ENCODE measurements around the gene THEM5. TPM values are rescaled to one million over a fixed set of nuclear protein-coding genes. Genes with fewer than 3 reads are reported as not detected.

The THEM5 gene
- polyA plus RNA-seq, 1 donor (not counting 4 experiments of a cell fraction or from before 2014, with no cell fraction given), result 0.18 TPM

DNA sequence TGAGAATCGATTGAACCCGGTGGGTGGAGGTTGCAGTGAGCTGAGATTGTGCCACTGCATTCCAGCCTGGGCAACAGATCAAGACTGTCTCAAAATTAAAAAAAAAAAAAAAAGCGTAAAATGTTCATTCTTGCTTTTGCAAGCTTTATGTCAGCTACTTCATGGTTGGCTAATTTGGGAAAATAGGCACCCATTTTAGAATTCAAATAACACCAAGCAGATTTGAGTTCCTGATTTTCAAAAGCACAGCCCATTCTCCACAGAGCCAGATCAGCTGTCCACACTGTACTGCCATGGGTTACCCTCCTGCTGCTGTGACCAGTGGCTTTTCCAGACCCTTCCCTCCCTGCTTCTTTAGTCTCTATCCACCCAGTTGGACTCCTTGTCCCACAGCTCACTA, 4.4 kb downstream of the THEM5 start:
- no peak for FAIRE-seq
- no peaks in the 10 kb centered on the region for H3K79me2 ChIP-seq (ENCODE audit: control insufficient read depth, insufficient read depth, low read length)
- no peaks in the 10 kb centered on the region for H3K9me1 ChIP-seq (ENCODE audit: control insufficient read depth, extremely low read depth, insufficient read depth, low read length)

DNA sequence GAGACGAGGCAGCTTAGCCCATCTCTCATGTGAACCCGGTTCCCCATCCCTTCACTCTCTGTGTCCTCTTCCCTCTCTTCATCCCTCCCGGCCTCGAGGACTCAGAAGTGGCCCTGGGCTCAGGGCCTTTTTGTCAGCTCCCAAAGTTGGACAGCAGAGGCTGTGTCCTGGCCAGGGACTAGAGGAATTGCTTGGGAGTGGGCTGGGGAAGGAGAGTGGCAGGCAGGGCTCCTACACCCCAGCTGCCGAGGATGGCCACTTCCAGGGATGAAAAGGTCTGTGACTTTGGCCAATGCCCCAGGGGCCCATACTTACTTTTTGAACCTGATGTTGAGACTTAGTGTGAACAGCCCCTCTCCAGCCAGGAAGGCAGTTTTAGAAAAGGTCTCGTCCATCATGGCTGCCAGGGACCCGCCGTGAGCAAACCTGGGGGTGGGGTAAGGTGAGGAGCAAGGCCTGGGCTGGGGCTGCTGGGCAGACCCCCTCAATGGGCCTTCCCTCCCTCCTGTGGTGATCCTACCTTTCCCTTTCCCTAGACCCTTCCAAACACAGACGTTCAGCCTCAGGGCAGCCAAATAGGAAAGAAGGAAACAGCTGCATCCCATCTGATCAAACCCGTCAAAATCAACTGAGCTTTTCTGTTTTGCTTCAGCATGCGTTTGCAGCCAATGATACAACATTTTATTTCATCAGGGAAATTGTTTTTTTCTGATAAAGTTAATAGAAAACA, 5.5 kb downstream of the THEM5 start:
- Histone ChIP-seq H3K9me3 (ENCODE audit: control insufficient read depth, low read depth, low read length) (no peaks in the 10 kb centered on the region), H3K27me3 (ENCODE audit: control insufficient read depth, extremely low read depth, insufficient read depth, low read length) (peaks cover 8% of the 10 kb centered on the region), H3K4me1 (ENCODE audit: control insufficient read depth, extremely low read depth, insufficient read depth, low read length) (peaks cover 7% of the 10 kb centered on the region), H3K4me3 (ENCODE audit: control insufficient read depth in 2 of 3, extremely low read depth in 1 of 3, insufficient read depth in 2 of 3, low read depth in 1 of 3, low read length in 3 of 3) (no peak overlapping the region), H3K9ac (ENCODE audit: control insufficient read depth, extremely low read depth, insufficient read depth, low read length) (no peak overlapping the region), H3K79me2 (ENCODE audit: control insufficient read depth, insufficient read depth, low read length) (no peaks in the 10 kb centered on the region), H4K20me1 (ENCODE audit: control insufficient read depth, extremely low read depth, insufficient read depth, low read length) (no peaks in the 10 kb centered on the region), H3K9me1 (ENCODE audit: control insufficient read depth, extremely low read depth, insufficient read depth, low read length) (no peaks in the 10 kb centered on the region), H3K27ac (ENCODE audit: control insufficient read depth, insufficient read depth, low read length) (no peak overlapping the region), H3K36me3 (ENCODE audit: control insufficient read depth in 2 of 2, extremely low read depth in 1 of 2, insufficient read depth in 2 of 2, low read length in 2 of 2) (no peaks in the 10 kb centered on the region), H3K4me2 (ENCODE audit: control insufficient read depth, extremely low read depth, insufficient read depth, low read depth, low read length) (no peak overlapping the region), H2AFZ (ENCODE audit: control insufficient read depth, low read length) (no peak overlapping the region)
- TF ChIP-seq EZH2 (IDR thresholded peaks at IDR 0.05; ENCODE audit: low read length), result no peak
- TF ChIP-seq, protein P1, sequence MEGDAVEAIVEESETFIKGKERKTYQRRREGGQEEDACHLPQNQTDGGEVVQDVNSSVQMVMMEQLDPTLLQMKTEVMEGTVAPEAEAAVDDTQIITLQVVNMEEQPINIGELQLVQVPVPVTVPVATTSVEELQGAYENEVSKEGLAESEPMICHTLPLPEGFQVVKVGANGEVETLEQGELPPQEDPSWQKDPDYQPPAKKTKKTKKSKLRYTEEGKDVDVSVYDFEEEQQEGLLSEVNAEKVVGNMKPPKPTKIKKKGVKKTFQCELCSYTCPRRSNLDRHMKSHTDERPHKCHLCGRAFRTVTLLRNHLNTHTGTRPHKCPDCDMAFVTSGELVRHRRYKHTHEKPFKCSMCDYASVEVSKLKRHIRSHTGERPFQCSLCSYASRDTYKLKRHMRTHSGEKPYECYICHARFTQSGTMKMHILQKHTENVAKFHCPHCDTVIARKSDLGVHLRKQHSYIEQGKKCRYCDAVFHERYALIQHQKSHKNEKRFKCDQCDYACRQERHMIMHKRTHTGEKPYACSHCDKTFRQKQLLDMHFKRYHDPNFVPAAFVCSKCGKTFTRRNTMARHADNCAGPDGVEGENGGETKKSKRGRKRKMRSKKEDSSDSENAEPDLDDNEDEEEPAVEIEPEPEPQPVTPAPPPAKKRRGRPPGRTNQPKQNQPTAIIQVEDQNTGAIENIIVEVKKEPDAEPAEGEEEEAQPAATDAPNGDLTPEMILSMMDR (optimal IDR thresholded peaks at IDR 0.05 in 1 of 3, IDR thresholded peaks at IDR 0.05 in 1 of 3, conservative IDR thresholded peaks at IDR 0.05 in 1 of 3; ENCODE audit: extremely low read depth in 1 of 3, insufficient read depth in 2 of 3, low read length in 3 of 3), result no peak
- dilution Hi-C loops (cut with MboI; ENCODE audit: extremely low pct_ligation_motif_present, low sequenced_read_pairs), result no loop called here
- FAIRE-seq (no peak), DNase-seq (ENCODE audit: low read depth, low spot score) (no peak)

More for the DNA sequence above, 4.4 kb downstream of the THEM5 start:
- TF ChIP-seq, protein P1 (optimal IDR thresholded peaks at IDR 0.05 in 1 of 3, IDR thresholded peaks at IDR 0.05 in 1 of 3, conservative IDR thresholded peaks at IDR 0.05 in 1 of 3; ENCODE audit: extremely low read depth in 1 of 3, insufficient read depth in 2 of 3, low read length in 3 of 3), result no peak
- TF ChIP-seq EZH2 (IDR thresholded peaks at IDR 0.05; ENCODE audit: low read length), result no peak
- Histone ChIP-seq H3K9me3 (ENCODE audit: control insufficient read depth, low read depth, low read length) (no peaks in the 10 kb centered on the region), H4K20me1 (ENCODE audit: control insufficient read depth, extremely low read depth, insufficient read depth, low read length) (no peaks in the 10 kb centered on the region), H3K36me3 (ENCODE audit: control insufficient read depth in 2 of 2, extremely low read depth in 1 of 2, insufficient read depth in 2 of 2, low read length in 2 of 2) (no peaks in the 10 kb centered on the region), H3K27me3 (ENCODE audit: control insufficient read depth, extremely low read depth, insufficient read depth, low read length) (peaks cover 8% of the 10 kb centered on the region), H2AFZ (ENCODE audit: control insufficient read depth, low read length) (no peak overlapping the region), H3K9ac (ENCODE audit: control insufficient read depth, extremely low read depth, insufficient read depth, low read length) (no peak overlapping the region), H3K4me2 (ENCODE audit: control insufficient read depth, extremely low read depth, insufficient read depth, low read depth, low read length) (no peak overlapping the region), H3K4me1 (ENCODE audit: control insufficient read depth, extremely low read depth, insufficient read depth, low read length) (peaks cover 7% of the 10 kb centered on the region), H3K4me3 (ENCODE audit: control insufficient read depth in 2 of 3, extremely low read depth in 1 of 3, insufficient read depth in 2 of 3, low read depth in 1 of 3, low read length in 3 of 3) (no peak overlapping the region), H3K27ac (ENCODE audit: control insufficient read depth, insufficient read depth, low read length) (no peak overlapping the region)
- dilution Hi-C loops (cut with MboI; ENCODE audit: extremely low pct_ligation_motif_present, low sequenced_read_pairs), result no loop called here
- no peak for DNase-seq (ENCODE audit: low read depth, low spot score)
